ENCODE measurements around the gene CGB8. TPM values are rescaled to one million over a fixed set of nuclear protein-coding genes. Genes with fewer than 3 reads are reported as not detected.
"Not testable (repeated sequence)": the region's sequence is repeated elsewhere in the genome, so short reads cannot be mapped to it uniquely, and the experiment has no call there.

The CGB8 gene
- total RNA-seq = not detected

DNA sequence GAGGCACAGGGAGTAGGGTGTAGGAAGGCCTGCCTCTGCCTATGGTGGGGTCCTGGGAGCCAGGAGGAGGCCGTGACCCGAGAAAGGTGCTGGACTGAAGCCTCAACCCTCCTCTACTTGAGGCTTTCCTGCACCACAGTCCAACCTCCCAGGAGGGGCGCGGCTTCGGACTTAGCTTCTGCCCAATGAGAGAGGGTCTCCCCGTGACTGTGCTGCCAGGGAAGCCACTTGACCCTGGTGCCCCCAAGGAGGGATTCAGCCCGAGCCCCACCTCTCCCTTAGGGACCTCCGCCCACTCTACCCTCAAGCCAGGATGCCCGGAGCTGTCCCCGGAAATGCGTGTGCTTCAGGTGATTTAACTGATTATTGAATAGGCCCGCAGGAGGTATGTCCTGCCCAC lies at the start of gene CGB8:
Gene CGB8, minus strand, starts transcription at position 101 of the 400 bp plus-strand sequence. CDS start 372 bp downstream, outside the sequence.
- H3K27me3 ChIP-seq; H3K9me3 ChIP-seq; intact Hi-C loops (cut with DNase I; ENCODE audit: low total_unique reads); DNase-seq (ENCODE audit: low spot score in 2 of 2); H3K36me3 ChIP-seq; H3K4me1 ChIP-seq; H3K4me3 ChIP-seq; H3K27ac ChIP-seq: not testable (repeated sequence)

DNA sequence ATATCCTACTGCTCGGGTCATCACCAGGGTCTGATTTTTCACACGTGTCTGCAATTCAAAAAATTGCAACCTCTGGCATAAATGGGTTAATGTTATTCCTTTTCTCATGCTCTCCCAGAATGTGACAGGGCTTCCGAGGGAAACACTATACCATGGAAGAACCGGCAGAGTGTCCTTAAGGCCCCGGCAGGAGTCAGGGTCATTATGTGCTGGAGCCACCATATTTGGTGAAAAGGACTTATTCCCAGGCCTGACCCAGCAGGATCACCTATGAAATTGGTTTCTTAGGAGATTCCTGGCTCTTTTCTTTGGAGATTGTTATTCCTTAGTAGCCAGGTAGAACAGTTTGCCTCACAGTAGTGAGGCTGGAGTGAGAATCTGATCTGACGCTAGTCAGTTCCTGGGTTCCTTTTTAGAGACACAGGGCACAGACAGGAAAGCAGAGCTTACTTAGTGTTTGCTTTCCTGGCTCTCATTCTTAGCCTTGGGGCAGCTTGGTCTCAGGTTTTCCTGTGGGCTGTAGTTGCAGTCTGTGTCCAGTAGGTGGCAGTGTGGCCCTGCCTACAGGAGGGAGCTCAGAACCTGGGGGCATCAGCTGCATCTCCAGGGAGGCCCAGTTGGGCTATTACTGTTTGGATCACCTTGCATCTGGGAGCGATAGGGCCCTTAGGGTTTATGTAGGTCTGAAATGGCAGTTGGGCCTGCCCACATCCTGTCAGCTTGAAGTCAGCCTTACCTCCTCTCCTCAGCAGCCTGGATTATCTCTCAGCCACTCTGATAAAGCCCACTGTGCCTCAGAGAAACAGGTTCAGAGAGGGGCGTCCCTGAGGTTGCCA lies 48.8 kb upstream of the CGB8 start:
- Histone ChIP-seq H3K27me3 (no peaks in the 10 kb centered on the region), H3K4me3 (no peak overlapping the region), H3K9me3 (no peaks in the 10 kb centered on the region), H3K27ac (peak overlapping the region; percentile 66 to 69), H3K4me1 (peaks cover 0 to 4% of the 10 kb centered on the region in 2 donors), H3K36me3 (no peaks in the 10 kb centered on the region)
- DNase-seq (ENCODE audit: low spot score in 2 of 2) = peak; percentile 78 to 87
- TF ChIP-seq POLR2A (IDR thresholded peaks at IDR 0.05) (no peak), POLR2AphosphoS5 (IDR thresholded peaks at IDR 0.05) (no peak)
- TF ChIP-seq, protein P1, sequence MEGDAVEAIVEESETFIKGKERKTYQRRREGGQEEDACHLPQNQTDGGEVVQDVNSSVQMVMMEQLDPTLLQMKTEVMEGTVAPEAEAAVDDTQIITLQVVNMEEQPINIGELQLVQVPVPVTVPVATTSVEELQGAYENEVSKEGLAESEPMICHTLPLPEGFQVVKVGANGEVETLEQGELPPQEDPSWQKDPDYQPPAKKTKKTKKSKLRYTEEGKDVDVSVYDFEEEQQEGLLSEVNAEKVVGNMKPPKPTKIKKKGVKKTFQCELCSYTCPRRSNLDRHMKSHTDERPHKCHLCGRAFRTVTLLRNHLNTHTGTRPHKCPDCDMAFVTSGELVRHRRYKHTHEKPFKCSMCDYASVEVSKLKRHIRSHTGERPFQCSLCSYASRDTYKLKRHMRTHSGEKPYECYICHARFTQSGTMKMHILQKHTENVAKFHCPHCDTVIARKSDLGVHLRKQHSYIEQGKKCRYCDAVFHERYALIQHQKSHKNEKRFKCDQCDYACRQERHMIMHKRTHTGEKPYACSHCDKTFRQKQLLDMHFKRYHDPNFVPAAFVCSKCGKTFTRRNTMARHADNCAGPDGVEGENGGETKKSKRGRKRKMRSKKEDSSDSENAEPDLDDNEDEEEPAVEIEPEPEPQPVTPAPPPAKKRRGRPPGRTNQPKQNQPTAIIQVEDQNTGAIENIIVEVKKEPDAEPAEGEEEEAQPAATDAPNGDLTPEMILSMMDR (IDR thresholded peaks at IDR 0.05) = peak; percentile 98 to 99 (median 99)
- intact Hi-C loops (cut with DNase I; ENCODE audit: low total_unique reads) = no loop called here

DNA sequence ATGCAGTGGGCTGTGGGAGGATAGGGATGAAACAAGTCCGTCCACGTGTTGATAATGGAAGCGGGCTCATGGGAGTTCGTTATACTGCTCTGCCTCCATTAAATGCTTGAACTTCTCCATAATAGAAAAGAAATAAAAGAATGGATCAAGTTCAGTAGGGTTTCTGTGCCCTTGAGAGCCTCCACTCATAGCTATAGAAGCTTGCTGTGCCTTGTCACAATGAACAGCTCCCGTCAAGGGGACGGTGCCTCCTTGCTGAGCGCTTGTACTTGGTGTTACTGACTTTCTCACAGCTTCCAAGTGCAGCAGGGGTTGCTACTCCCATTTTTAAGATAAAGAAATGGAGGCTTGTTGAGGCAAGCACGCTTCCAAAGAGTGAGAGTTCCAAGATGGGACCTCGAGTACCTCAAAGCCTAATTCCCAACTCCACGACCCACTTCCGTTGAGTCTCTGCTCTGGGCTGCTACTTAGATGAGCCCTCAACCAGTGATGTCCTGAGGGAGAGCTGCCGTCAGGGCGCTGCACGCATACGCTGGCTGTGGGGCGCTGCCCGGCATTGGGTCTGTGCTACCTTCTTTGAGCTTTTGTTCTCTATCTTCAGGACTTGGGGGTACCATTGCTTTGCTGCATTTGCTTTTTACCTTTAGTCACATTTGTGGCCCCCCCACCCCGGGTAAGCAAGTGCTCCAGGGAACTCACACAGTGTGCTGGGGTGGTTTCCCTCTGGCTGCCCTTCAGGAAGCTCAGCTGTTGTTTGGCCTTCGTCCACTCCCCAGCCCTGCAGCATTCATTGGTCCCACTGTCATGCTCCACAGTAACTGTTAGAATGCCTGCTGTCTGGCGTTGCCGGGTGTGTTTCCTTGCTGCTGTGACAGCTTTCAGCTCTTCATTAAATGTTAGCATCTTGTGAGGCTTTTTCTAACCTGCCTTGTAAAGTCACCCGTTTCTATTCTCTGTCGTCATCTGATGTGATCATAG lies 45.9 kb upstream of the CGB8 start:
- no peaks in the 10 kb centered on the region for H3K9me3 ChIP-seq
- intact Hi-C loops (cut with DNase I; ENCODE audit: low total_unique reads) = no loop called here
- TF ChIP-seq, protein P1 (IDR thresholded peaks at IDR 0.05) = no peak
- TF ChIP-seq POLR2AphosphoS5 (IDR thresholded peaks at IDR 0.05) (no peak), POLR2A (IDR thresholded peaks at IDR 0.05) (no peak)
- H3K4me1 ChIP-seq = peaks cover 0 to 4% of the 10 kb centered on the region in 2 donors
- DNase-seq (ENCODE audit: low spot score in 2 of 2) = no peak
- no peak overlapping the region for H3K27ac ChIP-seq
- H3K4me3 ChIP-seq = no peak overlapping the region
- H3K36me3 ChIP-seq = no peaks in the 10 kb centered on the region
- no peaks in the 10 kb centered on the region for H3K27me3 ChIP-seq

DNA sequence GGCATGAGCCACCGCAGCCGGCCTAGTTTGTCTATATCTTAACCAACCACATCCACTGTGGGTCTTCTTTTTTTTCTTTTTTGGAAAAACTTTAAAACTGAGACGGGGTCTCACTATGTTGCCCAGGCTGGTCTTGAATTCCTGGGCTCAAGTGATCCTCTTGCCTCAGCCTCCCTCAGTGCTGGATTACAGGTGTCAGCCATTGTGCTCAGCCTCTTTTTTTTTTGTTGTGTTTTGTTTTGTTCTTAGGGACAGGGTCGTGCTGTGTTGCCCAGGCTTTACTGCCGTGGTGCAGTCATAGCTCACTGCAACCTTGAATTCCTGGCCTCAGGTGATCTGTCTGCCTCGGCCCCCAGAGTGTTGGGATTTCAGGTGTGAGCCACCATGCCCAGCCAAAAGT lies 43.8 kb upstream of the CGB8 start:
- H3K9me3 ChIP-seq = no peaks in the 10 kb centered on the region
- TF ChIP-seq, protein P1 (IDR thresholded peaks at IDR 0.05) = no peak
- TF ChIP-seq POLR2AphosphoS5 (IDR thresholded peaks at IDR 0.05) (no peak), POLR2A (IDR thresholded peaks at IDR 0.05) (no peak)
- no peaks in the 10 kb centered on the region for H3K36me3 ChIP-seq
- intact Hi-C loops (cut with DNase I; ENCODE audit: low total_unique reads) = no loop called here
- no peaks in the 10 kb centered on the region for H3K27me3 ChIP-seq
- peaks cover under 1 to 2% of the 10 kb centered on the region in 2 donors for H3K4me1 ChIP-seq
- H3K4me3 ChIP-seq = no peak overlapping the region
- no peak overlapping the region for H3K27ac ChIP-seq
- no peak for DNase-seq (ENCODE audit: low spot score in 2 of 2)

DNA sequence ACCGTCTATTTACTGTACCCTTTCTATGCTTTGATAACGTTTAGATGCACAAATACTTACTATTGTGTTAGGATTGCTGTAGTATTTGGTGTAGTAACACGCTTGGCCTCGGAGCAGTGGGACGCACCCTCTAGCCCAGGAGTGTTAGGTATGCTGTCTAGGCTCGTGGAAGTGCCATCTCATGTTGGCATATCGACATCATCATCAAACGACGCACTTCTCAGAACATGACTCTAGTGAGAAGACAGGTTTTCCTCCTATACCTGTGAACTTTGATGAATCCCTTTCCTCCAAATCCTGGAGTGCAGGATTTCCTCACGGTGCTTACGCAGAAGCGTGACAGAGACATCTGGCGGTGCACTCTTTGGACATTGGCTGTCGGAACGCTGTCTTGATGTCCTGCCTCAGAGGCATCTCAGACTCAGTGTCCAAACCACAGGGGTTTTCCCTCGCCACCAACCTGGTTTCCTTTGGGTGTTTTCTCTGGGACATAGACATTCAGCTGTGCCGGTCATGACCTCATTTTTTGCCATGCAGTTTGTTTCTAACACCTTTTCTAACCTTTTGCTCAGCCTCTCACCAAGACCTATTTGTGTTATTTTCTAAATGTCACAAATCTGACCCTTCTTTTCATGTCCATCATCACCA lies 42.6 kb upstream of the CGB8 start:
- Histone ChIP-seq H3K4me1 (peaks cover 5 to 7% of the 10 kb centered on the region in 2 donors), H3K36me3 (no peaks in the 10 kb centered on the region), H3K27ac (no peak overlapping the region), H3K4me3 (no peak overlapping the region), H3K9me3 (no peaks in the 10 kb centered on the region), H3K27me3 (no peaks in the 10 kb centered on the region)
- no peak for DNase-seq (ENCODE audit: low spot score in 2 of 2)
- TF ChIP-seq POLR2A (IDR thresholded peaks at IDR 0.05) = no peak
- TF ChIP-seq POLR2AphosphoS5 (IDR thresholded peaks at IDR 0.05) = no peak
- TF ChIP-seq, protein P1 (IDR thresholded peaks at IDR 0.05) = no peak
- intact Hi-C loops (cut with DNase I; ENCODE audit: low total_unique reads) = no loop called here

All from breast epithelium (tissue), 4 donors.